Measurements from ENCODE around the gene PRSS8.
"Not testable (repeated sequence)": the region's sequence is repeated elsewhere in the genome, so short reads cannot be mapped to it uniquely, and the experiment has no call there.

Gene PRSS8

DNA sequence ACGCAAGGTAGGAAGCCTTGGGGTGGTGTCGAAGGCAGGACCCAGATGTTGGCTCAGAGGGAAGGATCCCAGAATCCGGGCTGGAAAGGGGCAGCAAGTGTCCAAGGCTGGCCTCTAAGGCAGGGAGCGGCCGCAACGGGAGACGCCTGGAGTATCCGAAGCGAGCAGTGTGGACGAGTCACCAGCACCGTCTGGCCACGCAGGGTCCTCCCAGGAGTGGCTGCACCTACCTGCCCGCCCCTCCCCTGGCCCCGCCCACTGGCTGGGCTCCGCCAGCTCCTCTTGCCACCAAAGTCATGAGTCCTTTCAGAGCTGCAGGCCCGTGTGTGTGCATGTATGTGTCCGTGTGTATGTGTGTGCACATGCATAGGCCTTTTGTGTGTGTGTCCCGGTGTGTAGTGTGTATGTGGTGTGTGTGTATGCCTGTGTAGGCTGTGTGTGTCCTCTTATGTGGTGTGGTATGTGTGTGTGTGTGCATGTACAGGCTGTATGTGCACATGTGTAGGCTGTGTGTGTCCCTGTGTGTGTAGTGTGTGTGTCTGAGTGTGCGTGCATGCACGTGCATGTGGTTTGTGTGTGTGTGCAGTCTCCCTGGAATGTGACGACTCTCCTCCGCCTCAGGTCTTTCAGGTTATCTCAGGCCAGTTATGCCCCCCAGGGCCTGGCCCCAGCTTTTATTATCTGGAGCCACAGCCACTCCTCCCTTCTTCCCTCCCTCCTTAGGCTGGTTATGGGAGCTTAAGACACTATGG is at the start of gene PRSS8:
Gene PRSS8 (minus strand): TSS at position 193 of the 752 bp plus-strand sequence. CDS start 229 bp downstream, outside the sequence.
- no peak for DNase-seq (ENCODE audit: low read depth in 1 of 2, low spot score in 1 of 2)

- DNase-seq (ENCODE audit: low read depth in 1 of 2, low spot score in 1 of 2): no peak
These were observed 49.4 kb upstream of the PRSS8 start for GRCh38 chr16:31184888-31185287.

DNA sequence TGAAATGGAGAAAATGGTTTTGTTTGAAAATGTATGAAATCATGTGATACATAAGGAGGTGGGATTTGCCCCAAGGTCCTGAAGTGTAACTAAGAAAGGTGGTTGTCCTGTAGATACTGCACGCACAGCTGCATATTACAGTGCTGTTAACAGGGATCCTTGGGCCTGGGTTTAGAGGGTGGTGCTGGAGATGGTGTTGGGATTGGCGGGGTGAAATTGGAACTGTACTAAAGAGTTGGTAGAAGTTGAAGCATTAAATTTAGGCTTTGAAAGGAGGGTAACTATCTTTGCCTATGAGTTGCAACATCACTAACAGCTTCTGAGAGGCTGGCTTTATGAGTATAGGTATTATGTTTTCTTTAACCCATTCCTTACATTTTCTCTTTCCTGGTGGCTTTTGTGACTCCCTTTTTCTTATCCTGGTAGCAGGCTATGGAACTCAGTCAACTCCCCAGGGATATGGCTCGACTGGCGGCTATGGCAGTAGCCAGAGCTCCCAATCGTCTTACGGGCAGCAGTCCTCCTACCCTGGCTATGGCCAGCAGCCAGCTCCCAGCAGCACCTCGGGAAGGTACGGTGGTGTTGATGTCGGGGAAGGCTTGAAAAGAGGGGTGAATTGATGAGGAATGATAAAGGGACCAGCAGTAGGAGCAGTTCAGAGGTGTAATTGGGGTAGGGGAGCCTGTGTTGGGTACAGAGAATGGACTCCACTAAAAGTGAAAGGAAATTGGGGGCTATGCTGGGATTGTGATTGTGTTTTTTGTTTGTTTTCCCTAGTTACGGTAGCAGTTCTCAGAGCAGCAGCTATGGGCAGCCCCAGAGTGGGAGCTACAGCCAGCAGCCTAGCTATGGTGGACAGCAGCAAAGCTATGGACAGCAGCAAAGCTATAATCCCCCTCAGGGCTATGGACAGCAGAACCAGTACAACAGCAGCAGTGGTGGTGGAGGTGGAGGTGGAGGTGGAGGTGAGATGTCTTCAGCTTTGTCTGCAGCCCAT is 48.2 kb upstream of the PRSS8 start:
- DNase-seq (ENCODE audit: low read depth in 1 of 2, low spot score in 1 of 2): no peak

DNA sequence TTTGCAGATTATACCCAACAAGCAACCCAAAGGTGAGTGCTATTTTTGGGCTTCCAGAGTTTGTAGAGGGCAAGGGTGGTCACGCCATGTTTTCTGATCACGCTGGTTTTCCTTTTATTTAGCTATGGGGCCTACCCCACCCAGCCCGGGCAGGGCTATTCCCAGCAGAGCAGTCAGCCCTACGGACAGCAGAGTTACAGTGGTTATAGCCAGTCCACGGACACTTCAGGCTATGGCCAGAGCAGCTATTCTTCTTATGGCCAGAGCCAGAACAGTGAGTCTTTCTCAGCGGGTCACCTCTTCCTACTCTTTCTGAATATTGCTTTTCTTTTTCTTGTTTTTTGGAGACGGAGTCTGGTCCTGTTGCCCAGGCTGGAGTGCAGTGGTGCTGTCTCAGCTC is 46.9 kb upstream of the PRSS8 start:
- no peak for DNase-seq (ENCODE audit: low read depth in 1 of 2, low spot score in 1 of 2)

GRCh38 chr16:31181102-31181830 is 45.7 kb upstream of the PRSS8 start:
- DNase-seq (ENCODE audit: low read depth in 1 of 2, low spot score in 1 of 2): no peak

DNA sequence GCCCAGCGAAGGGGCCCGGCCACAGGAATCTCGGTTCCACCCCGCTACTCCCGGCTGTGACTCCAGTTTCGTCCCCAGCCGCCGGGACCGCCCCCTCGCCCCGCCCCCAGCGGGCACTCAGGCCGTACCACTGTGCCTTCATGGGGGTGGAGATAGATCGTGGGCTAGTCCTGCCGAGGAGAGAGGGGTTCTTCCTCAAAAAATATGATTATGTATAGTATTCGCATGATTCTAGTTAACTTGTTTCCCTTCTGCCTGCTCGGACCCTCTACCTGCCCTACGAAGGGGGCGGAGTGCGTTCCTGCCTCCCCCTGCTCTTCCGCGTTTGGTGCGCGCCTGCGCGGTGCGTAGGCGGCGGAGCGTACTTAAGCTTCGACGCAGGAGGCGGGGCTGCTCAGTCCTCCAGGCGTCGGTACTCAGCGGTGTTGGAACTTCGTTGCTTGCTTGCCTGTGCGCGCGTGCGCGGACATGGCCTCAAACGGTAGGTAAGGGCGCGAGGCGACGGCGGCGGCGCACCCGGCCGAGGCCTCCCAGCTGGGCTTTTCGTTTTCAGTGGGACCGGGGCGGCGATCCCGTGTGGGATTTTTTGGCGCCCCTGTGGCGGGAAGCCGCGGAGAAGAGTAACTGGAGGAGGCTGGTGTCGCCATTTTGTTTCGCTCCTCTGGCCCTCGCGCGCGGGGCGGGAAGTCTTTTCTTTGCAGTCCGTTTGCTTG is 44.4 kb upstream of the PRSS8 start, which contains the start of gene FUS:
Gene FUS (plus strand): TSS at position 393 of the 713 bp plus-strand sequence. CDS start 76 bp downstream, at position 469.
- peak; percentile 88 to 89 for DNase-seq (ENCODE audit: low read depth in 1 of 2, low spot score in 1 of 2)

- no peak for DNase-seq (ENCODE audit: low read depth in 1 of 2, low spot score in 1 of 2)
These were observed 43.8 kb upstream of the PRSS8 start for GRCh38 chr16:31179219-31179746.

DNA sequence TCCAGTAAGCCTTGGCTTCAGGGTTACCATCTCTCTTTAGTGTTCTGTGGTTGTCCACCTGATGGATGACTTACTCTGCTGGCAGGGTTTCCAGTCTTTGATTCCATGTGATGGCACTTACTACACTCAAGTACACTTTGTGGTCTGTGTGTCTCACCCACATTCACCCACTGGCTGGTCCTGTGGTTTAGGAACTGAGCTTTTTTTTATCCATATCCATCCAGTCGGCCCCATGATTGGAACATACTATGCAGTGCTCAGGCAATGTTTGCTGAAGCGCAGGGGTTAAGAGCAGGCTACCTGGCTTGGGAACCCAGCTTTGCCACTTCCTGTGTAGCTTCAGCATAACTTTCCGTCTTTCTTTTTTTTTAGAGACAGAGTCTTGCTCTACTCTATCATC is 41.6 kb upstream of the PRSS8 start:
- peak; percentile 16 to 17 for DNase-seq (ENCODE audit: low read depth in 1 of 2, low spot score in 1 of 2)

- DNase-seq (ENCODE audit: low read depth in 1 of 2, low spot score in 1 of 2): not testable (repeated sequence)
These were observed 34.5 kb upstream of the PRSS8 start for GRCh38 chr16:31170048-31170447.

DNA sequence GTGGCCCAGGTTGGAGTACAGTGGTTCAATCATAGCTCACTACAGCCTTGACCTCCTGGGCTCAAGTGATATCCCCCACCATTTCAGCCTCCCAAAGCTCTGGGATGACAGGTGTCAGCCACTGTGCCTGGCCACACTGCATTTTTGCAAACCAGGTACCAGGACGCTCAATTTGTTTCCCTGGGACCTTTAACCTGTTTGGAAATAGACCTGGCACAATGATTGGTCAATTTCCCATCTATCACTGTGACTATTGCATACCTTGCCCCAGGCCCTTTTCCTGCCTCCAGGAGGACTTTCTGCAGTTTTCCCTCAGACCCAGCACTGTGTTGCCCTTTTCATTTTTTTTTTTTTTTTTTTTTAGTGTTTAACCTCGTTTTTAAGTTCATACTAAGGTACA is 33.3 kb upstream of the PRSS8 start:
- DNase-seq (ENCODE audit: low read depth in 1 of 2, low spot score in 1 of 2): no peak

GRCh38 chr16:31167315-31167714 is 31.8 kb upstream of the PRSS8 start:
- DNase-seq (ENCODE audit: low read depth in 1 of 2, low spot score in 1 of 2): no peak

DNA sequence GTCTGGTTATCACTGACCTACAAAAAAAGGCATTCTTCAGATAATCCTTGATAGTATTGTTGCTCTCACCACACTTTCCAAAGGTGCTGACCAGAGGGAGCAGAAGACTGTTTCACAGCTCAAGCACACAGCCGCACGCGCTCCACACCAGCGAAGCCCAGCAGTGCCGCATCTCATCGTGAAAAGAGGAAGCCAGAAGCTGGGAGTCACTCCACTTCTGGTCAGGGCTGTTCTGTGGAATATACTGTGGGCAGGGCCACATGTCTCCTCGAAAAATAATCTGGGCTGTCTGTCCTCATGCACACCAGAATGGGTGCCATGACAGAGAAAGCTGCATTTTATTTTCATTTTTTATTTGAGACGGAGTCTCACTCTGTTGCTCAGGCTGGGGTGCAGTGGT is 21.6 kb upstream of the PRSS8 start:
- no peak for DNase-seq (ENCODE audit: low read depth in 1 of 2, low spot score in 1 of 2)

- DNase-seq (ENCODE audit: low read depth in 1 of 2, low spot score in 1 of 2): not testable (repeated sequence)
These were observed 15.4 kb upstream of the PRSS8 start for GRCh38 chr16:31150976-31151375.

GRCh38 chr16:31149894-31150890 is 14.7 kb upstream of the PRSS8 start, which contains the start of gene PRSS36:
TSS of gene PRSS36 (minus strand) at chr16:31150066. CDS start at chr16:31150035, 31 bp downstream.
- DNase-seq (ENCODE audit: low read depth in 1 of 2, low spot score in 1 of 2): no peak

DNA sequence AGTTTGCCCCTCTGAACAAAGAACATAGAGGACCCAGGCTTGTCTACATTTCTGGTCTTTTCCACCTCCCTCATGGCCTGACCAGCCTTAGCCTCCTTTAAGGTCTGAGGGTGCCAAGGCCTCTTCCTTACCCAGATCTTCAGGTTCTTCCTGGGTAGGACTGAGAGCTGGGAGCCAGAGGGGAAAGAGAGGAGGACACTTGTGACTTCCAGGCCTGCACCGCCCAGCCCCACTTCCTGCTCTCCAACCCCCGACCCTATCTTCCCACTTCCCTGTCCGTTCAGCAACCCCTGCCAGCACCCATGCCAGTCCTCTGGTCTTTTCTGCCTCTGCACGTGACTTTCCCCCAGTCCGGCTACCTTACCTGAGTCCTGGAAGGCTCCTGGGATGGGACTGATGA is 13.8 kb upstream of the PRSS8 start:
- DNase-seq (ENCODE audit: low read depth in 1 of 2, low spot score in 1 of 2): no peak

DNA sequence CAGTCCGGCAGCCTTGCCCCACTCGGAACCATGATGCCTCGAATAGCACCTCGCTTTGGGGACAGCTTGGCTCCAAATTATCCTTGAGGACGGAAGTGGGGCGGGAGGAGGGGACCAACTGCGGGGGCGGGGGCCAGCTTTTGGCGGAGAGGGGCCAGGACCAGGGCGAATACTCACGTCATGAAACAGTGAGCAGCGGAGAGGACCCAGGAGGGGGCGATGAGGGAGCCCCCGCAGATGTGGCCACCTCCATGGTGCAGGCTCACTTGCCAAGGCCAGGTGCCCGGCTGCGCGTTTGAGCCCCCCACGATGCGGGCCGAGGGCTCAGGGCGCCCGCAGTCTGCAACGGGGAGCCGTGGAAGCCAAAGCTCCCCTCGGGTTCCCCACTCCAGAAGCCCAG is 13.4 kb upstream of the PRSS8 start:
- DNase-seq (ENCODE audit: low read depth in 1 of 2, low spot score in 1 of 2): no peak

- no peak for DNase-seq (ENCODE audit: low read depth in 1 of 2, low spot score in 1 of 2)
These were observed 12.8 kb upstream of the PRSS8 start for GRCh38 chr16:31148281-31148728.

GRCh38 chr16:31147574-31147973 is 12.0 kb upstream of the PRSS8 start:
- DNase-seq (ENCODE audit: low read depth in 1 of 2, low spot score in 1 of 2): no peak

Data from activated T-helper 1 cell treated with anti-CD3 and anti-CD28 coated beads, Interleukin-2, amount 50 U/mL, for 16 hours (primary cell).